ENCODE results near the gene NLRP9.
A peak's percentile ranks its signal among the peaks of the same experiment; 100 is the strongest.

The NLRP9 gene

GRCh38 chr19:55674459-55674840 is 63.8 kb downstream of the NLRP9 start:
- DNase-seq (ENCODE audit: low read depth, low spot score): no peak

- DNase-seq (ENCODE audit: low read depth, low spot score): no peak
Observed at GRCh38 chr19:55673889-55674288, 64.3 kb downstream of the NLRP9 start.

GRCh38 chr19:55673465-55673864 is 64.7 kb downstream of the NLRP9 start:
- no peak for DNase-seq (ENCODE audit: low read depth, low spot score)

GRCh38 chr19:55672418-55672817 is 65.8 kb downstream of the NLRP9 start:
- no peak for DNase-seq (ENCODE audit: low read depth, low spot score)

- no peak for DNase-seq (ENCODE audit: low read depth, low spot score)
Observed at GRCh38 chr19:55671054-55671378, 67.2 kb downstream of the NLRP9 start.

GRCh38 chr19:55670280-55671053 is 67.7 kb downstream of the NLRP9 start:
- peak; percentile 26 for DNase-seq (ENCODE audit: low read depth, low spot score)

- no peak for DNase-seq (ENCODE audit: low read depth, low spot score)
Observed at GRCh38 chr19:55669418-55670279, 68.6 kb downstream of the NLRP9 start.

- DNase-seq (ENCODE audit: low read depth, low spot score): no peak
Observed at GRCh38 chr19:55668603-55669348, 69.4 kb downstream of the NLRP9 start.

GRCh38 chr19:55667958-55668357 is 70.2 kb downstream of the NLRP9 start:
- DNase-seq (ENCODE audit: low read depth, low spot score): no peak

GRCh38 chr19:55667511-55667910 is 70.7 kb downstream of the NLRP9 start:
- no peak for DNase-seq (ENCODE audit: low read depth, low spot score)

- no peak for DNase-seq (ENCODE audit: low read depth, low spot score)
Observed at GRCh38 chr19:55667006-55667381, 71.2 kb downstream of the NLRP9 start.

- no peak for DNase-seq (ENCODE audit: low read depth, low spot score)
Observed at GRCh38 chr19:55666343-55667005, 71.7 kb downstream of the NLRP9 start.

- no peak for DNase-seq (ENCODE audit: low read depth, low spot score)
Observed at GRCh38 chr19:55663846-55664536, 74.2 kb downstream of the NLRP9 start.

- DNase-seq (ENCODE audit: low read depth, low spot score): no peak
Observed at GRCh38 chr19:55661826-55662225, 76.4 kb downstream of the NLRP9 start.

- no peak for DNase-seq (ENCODE audit: low read depth, low spot score)
Observed at GRCh38 chr19:55660991-55661390, 77.2 kb downstream of the NLRP9 start.

- DNase-seq (ENCODE audit: low read depth, low spot score): no peak
Observed at GRCh38 chr19:55660404-55660803, 77.8 kb downstream of the NLRP9 start.

GRCh38 chr19:55659822-55660221 is 78.4 kb downstream of the NLRP9 start:
- no peak for DNase-seq (ENCODE audit: low read depth, low spot score)

GRCh38 chr19:55658846-55659459 is 79.2 kb downstream of the NLRP9 start:
- DNase-seq (ENCODE audit: low read depth, low spot score): no peak

Data from astrocyte of the hippocampus (primary cell).